CD4-positive, alpha-beta T cell treated with Interleukin-10 for 1 hour (primary cell): ENCODE results near the gene ACMSD.
"Not testable (repeated sequence)": the region's sequence is repeated elsewhere in the genome, so short reads cannot be mapped to it uniquely, and the experiment has no call there.

ENCODE experiments used
- DNase-seq: peaks from one replicate; pipeline ENCODE4 v3.0.0-alpha.2; 2020

ACMSD gene

GRCh38 chr2:134855709-134856108 lies 17.3 kb downstream of the ACMSD start:
- DNase-seq: no peak

- no peak for DNase-seq
These were observed 19.8 kb downstream of the ACMSD start for GRCh38 chr2:134858245-134858644.

DNA sequence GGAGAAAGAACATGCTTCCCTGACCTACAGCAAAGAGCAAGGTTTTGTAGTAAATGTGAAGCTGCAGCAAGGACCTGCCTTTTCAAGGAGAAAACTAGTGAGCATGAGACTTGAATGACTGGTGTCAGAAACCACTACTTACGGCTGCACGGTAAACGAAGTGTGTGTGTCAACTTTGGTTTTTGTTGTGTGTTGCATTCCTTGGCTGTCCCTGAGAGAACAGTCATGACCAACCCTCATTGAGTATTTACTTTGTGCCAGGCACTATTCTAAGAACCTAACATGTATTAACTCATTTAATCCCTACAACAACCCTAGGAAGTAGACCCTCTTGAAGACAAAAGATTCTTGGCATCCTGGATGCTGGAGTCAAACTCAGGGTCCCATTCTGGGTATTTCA lies 22.8 kb downstream of the ACMSD start:
- DNase-seq: no peak

DNA sequence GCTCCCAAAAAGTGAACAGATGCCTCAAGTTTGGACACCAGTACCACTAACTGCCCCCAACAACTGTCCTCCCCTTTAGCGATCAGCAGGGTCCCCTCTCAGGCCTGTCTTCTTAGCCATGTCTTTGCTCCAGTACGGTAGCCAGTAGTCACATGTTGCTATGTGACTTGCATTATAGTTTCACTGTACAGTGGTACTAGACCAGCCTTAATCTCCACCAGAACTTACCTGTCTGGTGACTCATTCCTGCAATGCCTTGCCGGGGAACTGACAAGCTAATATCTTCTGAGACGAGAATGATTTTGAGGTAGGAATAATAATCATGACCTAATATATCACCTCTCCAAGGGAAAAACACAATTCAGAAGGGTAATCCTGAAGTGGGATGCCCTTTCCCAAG lies 23.7 kb downstream of the ACMSD start:
- no peak for DNase-seq

GRCh38 chr2:134862674-134863073 lies 24.3 kb downstream of the ACMSD start:
- DNase-seq: no peak

GRCh38 chr2:134863446-134863845 lies 25.0 kb downstream of the ACMSD start:
- no peak for DNase-seq

- no peak for DNase-seq
These were observed 26.8 kb downstream of the ACMSD start for GRCh38 chr2:134865067-134865787.

DNA sequence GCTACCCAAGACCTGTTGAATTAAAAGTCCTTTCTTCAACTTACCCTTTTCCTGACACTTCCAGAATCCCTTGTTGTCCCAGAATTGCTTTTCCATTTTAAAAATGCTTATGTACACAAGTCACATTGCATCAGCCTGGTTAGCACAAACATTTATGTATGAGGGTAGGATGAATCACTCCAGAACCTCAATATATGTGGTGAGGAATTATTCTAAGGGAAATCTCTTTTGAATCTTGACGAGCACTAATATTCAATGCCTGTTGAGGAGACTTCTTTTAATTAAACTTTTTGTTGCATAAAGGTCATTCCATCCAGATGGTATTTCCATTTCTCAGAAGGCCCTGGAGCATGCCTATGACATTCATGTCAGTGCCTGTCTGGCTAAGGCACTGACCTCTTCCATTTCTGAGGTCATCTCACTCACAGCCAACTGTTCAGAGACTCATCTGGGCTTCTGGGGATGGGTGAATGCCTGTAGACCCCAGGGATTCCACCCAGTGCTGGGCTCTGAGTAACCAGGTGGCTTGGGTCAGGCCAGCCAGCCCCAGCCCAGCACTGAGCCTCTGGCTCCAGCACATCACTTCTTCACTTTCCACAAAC lies 28.2 kb downstream of the ACMSD start:
- DNase-seq: no peak

- no peak for DNase-seq
These were observed 31.7 kb downstream of the ACMSD start for GRCh38 chr2:134869946-134870736.

DNA sequence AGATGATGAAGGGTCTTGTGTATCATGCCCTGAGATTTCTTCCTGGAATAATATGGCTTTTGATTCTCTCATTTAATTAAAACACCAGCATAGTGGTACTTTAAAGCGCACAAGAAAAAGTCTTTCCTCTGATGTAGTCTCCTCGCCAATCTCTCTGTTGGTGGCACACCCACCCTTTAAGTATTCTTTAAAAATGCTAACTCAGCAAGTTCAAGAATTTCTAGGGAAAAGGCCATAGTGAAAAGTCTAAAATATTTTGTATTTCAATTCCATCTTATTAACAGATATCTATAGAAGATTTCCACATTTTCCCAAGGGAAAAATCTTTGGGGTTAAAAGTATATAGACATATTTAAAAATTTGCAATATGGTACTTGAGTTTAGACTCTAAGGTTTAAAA lies 34.7 kb downstream of the ACMSD start:
- DNase-seq: no peak

DNA sequence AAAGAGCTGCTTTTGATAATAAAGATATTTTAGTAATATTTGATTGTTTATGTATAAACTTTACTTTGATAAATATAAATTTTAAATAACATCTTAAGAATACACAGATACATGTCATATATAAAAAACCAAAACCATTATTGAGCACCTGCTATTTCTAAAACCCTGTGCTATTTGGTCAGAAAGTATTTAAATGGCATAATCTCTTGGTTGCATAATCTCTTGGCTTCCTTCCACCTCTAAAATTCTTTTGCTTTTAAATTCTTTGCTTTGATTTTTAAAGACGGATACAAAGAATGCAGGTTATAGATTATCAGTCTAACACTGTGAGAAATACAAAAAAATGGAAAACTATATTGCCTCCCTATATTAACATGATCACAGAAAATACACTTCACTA lies 36.9 kb downstream of the ACMSD start:
- DNase-seq: no peak

DNA sequence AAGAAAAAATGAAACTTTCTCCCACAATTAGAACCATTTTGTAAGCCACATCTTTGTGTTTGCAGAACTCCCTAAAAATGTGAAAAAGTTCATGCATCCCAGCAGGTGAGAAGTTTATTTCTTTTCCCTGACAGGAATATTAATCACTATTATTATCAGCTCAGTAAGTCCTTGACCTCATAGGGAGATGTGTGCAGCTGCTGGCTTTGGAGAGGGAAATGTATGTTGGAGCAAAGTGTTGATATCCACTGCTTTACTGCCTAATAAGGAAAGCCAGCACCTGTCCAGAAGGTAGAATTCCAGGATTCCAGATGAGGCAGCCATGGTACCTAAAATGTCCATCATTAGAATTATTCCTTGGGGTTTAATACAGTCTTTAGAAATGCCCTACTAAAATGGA lies 44.4 kb downstream of the ACMSD start:
- no peak for DNase-seq

DNA sequence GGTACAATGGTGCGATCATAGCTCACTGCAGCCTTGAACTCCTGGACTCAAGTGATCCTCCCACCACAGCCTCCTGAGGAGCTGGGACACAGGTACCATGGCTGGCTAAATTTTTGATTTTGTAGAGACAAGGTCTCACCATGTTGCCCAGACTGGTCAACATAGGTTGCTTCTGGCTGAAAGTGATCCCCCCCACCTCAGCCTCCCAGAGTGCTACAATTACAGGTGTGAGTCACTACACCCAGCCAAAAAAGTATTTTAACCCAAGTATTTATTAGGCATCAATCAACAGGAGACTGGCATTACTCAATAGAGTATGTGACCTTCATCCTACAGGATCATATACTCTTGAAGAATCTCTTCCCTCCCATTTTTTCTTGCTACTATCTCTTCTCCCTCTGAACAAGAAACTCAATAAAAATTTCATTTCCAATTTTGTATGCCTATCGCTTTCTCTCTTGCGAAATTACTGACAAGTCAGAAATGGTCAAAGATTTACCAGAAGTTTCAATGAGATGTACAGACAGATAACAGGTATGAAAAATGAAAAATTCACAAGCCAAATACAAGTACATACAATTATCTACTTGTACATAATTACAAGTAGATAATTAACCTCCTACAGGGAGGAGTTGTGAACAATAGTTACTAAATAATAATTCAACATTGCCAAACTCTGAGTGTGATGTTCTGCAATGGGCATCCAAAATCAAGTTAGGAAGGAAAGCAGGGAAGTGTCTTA lies 45.3 kb downstream of the ACMSD start:
- no peak for DNase-seq

DNA sequence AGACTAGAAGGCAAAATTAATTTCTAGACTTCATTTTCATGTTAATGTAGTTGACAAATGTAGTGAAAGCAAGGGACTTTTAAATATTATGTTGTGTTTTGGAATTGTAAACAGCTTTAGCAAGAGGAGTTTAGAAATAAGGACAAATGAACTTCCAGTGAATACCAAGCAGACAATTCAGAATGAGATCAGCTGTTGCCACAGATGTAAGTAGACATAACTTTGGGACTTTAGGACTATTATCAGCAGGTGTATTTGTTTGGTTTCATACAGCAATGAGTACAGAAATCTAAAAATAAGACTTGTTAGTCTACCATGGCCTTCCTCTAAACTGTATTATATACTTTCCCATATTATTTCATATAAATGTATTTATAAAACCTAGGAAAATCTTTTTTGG lies 46.0 kb downstream of the ACMSD start:
- no peak for DNase-seq

GRCh38 chr2:134892282-134893035 lies 54.0 kb downstream of the ACMSD start:
- DNase-seq: no peak

DNA sequence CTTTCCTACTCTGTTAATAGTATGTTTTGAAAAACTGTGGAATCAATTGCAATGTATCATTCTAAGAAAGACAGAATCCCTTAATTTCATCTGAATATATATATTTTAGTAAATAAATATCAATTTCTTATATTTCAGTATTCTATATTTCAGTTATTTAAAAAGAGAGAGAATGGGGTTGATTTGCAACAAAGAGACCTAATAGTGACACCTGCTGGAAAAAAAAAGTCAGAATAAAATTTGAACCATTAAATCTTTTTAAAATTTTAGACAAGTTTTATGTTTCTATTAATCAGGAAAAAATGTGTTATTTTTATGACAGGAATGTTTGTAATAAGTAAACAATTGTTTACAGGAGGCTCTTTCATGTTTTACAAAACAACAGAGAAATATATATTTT lies 59.5 kb downstream of the ACMSD start:
- DNase-seq: no peak

- no peak for DNase-seq
These were observed 60.8 kb downstream of the ACMSD start for GRCh38 chr2:134899204-134899603.

DNA sequence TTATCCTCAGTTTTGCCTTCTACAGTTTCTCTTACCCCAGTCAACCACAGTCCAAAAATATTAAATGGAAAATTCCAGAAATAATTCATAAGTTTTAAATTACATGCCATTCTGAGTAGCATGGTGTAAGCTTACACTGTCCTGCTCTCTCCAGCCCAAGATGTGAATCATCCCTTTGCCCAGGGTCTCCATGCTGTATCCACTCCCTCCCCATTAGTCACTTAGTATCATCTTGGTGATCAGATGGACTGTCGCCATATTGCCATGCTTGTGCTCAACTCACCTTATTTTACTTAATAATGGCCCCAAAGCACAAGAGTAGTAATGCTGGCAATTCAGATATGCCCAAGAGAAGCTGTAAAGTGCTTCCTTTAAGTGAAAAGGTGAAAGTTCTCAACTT lies 61.7 kb downstream of the ACMSD start:
- DNase-seq: no peak

DNA sequence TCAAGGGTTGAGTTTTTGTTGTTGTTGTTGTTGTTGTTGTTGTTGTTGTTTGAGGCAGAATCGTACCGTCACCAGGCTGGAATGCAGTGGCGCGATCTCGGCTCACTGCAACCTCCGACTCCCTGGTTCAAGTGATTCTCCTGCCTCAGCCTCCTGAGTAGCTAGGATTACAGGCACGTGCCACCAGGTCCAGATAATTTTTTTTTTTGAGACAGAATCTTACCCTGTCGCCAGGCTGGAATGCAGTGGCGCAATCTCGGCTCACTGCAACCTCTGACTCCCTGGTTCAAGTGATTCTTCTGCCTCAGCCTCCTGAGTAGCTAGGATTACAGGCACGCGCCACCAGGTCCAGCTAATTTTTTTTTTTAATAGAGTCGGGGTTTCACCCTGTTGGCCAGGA lies 65.3 kb downstream of the ACMSD start:
- not testable (repeated sequence) for DNase-seq

GRCh38 chr2:134905168-134905567 lies 66.8 kb downstream of the ACMSD start:
- no peak for DNase-seq

DNA sequence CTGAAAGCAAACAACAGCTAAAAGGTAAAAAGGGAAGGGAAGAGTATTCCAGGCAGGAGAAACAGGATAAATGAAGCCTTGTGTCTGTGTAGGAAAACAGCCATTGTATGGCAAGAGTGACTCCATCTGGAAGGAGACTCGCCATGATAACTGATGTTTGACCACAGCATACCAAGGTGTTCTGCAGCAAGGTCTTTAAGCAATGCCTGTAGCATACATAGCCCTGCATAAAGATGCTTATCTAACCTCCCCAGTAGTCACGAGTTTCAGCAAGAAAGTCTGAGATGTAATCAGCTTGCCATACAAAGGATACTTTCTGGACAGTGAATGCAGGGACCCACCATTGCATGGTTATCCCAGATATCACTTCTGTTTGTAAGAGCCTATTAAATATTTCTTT lies 68.3 kb downstream of the ACMSD start:
- no peak for DNase-seq

DNA sequence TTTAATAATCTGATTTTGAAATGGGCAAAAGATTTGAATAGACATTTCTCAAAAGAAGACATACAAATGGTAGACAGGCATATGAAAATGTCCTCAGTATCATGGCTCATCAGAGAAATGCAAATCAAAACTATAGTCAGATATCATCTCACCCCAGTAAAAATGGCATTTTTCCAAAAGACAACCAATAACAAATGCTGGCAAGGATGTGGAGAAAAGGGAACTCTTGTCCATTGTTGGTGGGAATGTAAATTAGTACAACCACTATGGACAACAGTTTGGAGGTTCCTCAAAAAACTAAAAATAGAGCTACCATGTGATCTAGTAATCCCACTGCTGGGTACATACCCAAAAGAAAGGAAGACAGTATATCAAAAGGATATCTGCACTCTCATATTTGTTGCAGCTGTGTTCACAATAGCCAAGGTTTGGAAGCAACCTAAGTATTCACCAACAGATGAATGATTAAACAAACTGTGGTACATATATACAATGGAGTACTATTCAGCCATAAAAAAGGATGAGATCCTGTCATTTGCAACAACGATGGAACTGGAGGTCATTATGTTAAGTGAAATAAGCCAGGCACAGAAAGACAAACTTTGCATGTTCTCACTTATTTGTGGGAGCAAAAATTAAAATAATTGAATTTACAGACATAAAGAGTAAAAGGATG lies 69.2 kb downstream of the ACMSD start:
- not testable (repeated sequence) for DNase-seq
